ENCODE measurements around the gene RNASEH2B. TPM values are rescaled to one million over a fixed set of nuclear protein-coding genes. Genes with fewer than 3 reads are reported as not detected.

Gene RNASEH2B
- total RNA-seq, 1 donor from 2014 or later = 46.5 TPM

GRCh38 chr13:50914176-50914700, 4.6 kb downstream of the RNASEH2B start:
- Histone ChIP-seq H3K9me3 (no peaks in the 10 kb centered on the region), H3K27me3 (no peaks in the 10 kb centered on the region), H3K4me3 (no peak overlapping the region), H3K27ac (no peak overlapping the region), H3K4me1 (peaks cover 54% of the 10 kb centered on the region), H3K36me3 (no peaks in the 10 kb centered on the region)
- ATAC-seq (no peak), DNase-seq (no peak)
- intact Hi-C loops (cut with DNase I) = no loop called here
- no peak for TF ChIP-seq CTCF (IDR thresholded peaks at IDR 0.05)

- ATAC-seq (no peak), DNase-seq (no peak)
- H3K27ac ChIP-seq = no peak overlapping the region
- H3K4me1 ChIP-seq = peaks cover 54% of the 10 kb centered on the region
- no peaks in the 10 kb centered on the region for H3K27me3 ChIP-seq
- no peak for TF ChIP-seq CTCF (IDR thresholded peaks at IDR 0.05)
- H3K4me3 ChIP-seq = no peak overlapping the region
- H3K9me3 ChIP-seq = no peaks in the 10 kb centered on the region
- intact Hi-C loops (cut with DNase I) = no loop called here
- H3K36me3 ChIP-seq = no peaks in the 10 kb centered on the region
Measured at GRCh38 chr13:50914848-50915247, 5.3 kb downstream of the RNASEH2B start.

- H3K27me3 ChIP-seq = no peaks in the 10 kb centered on the region
- H3K4me1 ChIP-seq = peaks cover 54% of the 10 kb centered on the region
- H3K9me3 ChIP-seq = no peaks in the 10 kb centered on the region
- no peak overlapping the region for H3K4me3 ChIP-seq
- no peak overlapping the region for H3K27ac ChIP-seq
- intact Hi-C loops (cut with DNase I) = no loop called here
- no peak for ATAC-seq
- no peak for DNase-seq
- TF ChIP-seq CTCF (IDR thresholded peaks at IDR 0.05) = no peak
- no peaks in the 10 kb centered on the region for H3K36me3 ChIP-seq
Measured at GRCh38 chr13:50915565-50915964, 6.0 kb downstream of the RNASEH2B start.

GRCh38 chr13:50916701-50917184, 7.2 kb downstream of the RNASEH2B start:
- Histone ChIP-seq H3K4me3 (no peak overlapping the region), H3K36me3 (no peaks in the 10 kb centered on the region), H3K9me3 (no peaks in the 10 kb centered on the region), H3K4me1 (peaks cover 43% of the 10 kb centered on the region), H3K27me3 (no peaks in the 10 kb centered on the region), H3K27ac (peak overlapping the region; percentile 68)
- no peak for TF ChIP-seq CTCF (IDR thresholded peaks at IDR 0.05)
- intact Hi-C loops (cut with DNase I) = no loop called here
- ATAC-seq (peak; percentile 75), DNase-seq (no peak)

GRCh38 chr13:50917572-50917971, 8.0 kb downstream of the RNASEH2B start:
- H3K9me3 ChIP-seq = no peaks in the 10 kb centered on the region
- no peak for ATAC-seq
- intact Hi-C loops (cut with DNase I) = no loop called here
- TF ChIP-seq CTCF (IDR thresholded peaks at IDR 0.05) = no peak
- no peak for DNase-seq
- H3K36me3 ChIP-seq = no peaks in the 10 kb centered on the region
- no peak overlapping the region for H3K4me3 ChIP-seq
- H3K27ac ChIP-seq = peak overlapping the region; percentile 68
- no peaks in the 10 kb centered on the region for H3K27me3 ChIP-seq
- peaks cover 35% of the 10 kb centered on the region for H3K4me1 ChIP-seq

GRCh38 chr13:50918567-50918966, 9.0 kb downstream of the RNASEH2B start:
- no peak overlapping the region for H3K4me3 ChIP-seq
- ATAC-seq = no peak
- H3K4me1 ChIP-seq = peaks cover 33% of the 10 kb centered on the region
- H3K27ac ChIP-seq = no peak overlapping the region
- H3K27me3 ChIP-seq = no peaks in the 10 kb centered on the region
- no peak for TF ChIP-seq CTCF (IDR thresholded peaks at IDR 0.05)
- DNase-seq = no peak
- no peaks in the 10 kb centered on the region for H3K36me3 ChIP-seq
- intact Hi-C loops (cut with DNase I) = no loop called here
- H3K9me3 ChIP-seq = peaks cover 8% of the 10 kb centered on the region

All from upper lobe of right lung (tissue), 1 donor.